GM18517 (cell line): ENCODE data around the gene PPP1R13B.
"Not testable (repeated sequence)": the region's sequence is repeated elsewhere in the genome, so short reads cannot be mapped to it uniquely, and the experiment has no call there.

Experiments used
- ATAC-seq: cut with Tn5 transposase; IDR thresholded peaks from one replicate; pipeline ENCODE4 v1.9.1; 2021; ENCODE audit warnings: mild to moderate bottlenecking, moderate library complexity; ENCODE audit not compliant: unreplicated experiment

PPP1R13B gene

DNA sequence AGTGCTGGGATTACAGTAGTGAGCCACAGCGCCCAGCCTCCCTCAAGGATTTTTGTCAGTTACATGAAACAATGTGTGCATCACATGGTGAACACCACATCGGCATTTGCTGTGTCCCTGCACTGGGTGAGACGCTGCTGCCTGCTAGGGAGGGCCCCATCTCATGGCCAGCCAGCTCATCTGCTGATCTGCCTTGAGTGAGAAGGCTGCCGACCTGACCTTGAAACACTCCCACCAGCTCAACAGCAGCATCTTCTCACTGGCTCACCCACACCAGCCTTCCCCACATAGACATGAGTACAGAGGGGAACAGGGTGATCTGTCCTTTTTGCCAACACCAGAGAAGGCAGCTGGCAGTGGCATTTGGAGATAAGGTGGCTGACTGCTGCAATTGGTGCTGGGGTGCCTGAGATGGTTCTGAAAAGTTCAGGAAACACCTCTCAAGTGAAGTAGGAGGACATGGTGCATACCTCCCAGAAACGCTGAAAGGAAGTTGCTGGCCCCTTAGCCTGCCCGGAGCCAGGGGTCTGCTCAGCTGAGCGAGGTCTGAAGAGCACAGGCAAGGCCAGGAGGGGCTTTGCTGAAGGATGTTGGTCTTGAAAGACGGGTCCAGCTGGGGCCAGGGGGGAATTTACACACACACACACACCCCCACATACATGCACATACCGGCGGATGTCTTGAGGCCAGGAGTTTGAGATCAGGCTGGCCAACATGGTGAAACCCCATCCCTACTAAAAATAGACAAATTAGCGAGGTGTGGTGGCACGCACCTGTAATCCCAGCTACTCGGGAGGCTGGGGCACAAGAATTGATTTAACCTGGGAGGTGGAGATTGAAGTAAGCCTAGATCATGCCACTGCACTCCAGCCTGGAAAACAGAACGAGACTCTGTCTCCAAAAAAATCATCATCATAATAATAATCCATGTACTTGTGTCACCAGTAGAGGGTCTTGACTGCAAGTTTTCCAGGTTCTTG is 14.3 kb upstream of the PPP1R13B start:
- no peak for ATAC-seq

- ATAC-seq = no peak
Measured at GRCh38 chr14:103859416-103860202, 12.2 kb upstream of the PPP1R13B start.

DNA sequence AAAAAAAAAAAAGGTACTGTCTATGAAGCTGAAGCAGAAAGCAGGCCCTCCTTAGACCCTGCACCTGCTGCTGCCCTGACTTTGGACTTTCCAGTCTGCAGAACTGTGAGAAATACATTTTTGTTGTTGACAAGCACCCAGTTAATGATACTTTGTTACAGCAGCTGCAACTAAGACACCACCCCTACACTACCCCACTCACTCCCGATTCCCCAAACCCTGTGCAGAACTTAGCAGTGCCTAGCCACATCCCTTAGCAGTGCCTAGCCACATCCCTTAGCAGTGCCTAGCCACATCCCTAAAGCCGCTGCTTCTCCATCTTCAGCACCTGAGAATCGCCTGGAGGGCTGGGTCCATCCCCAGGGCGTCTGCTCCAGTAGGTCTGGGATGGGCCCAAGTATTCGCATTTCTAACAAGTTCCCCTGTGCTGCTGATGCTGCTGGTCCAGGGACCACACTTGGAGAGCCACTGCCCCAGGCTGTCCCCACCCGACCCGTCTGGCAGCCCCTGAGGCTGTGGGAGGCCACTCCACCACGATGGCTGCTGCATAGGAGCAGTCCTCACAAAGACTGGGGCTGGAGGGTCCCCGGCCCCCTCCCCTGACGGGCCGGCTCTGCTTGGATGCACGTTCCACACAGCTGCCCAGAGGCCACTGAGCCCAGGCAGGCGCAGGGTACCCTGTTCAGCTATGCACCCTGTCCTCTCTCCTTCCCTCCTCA is 10.8 kb upstream of the PPP1R13B start:
- ATAC-seq = no peak

DNA sequence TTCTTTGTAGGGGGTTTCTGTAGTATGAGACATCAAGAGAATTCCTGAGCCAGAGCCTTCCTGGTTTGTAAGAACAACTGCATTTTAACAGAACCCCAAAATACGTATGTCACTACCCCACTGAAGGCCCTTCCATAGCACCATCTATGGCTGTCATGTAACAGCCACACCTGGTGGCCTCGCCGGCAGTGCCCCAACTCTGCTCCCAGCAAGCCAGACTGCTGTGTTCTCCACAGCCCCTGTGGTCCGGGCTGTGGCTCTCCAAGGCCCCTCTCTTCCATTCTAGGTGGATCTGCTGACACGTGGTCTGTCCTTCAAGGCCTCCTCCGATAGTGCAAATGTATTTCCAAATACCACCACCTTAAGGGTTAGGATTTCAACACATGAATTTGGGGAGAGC is 9.9 kb upstream of the PPP1R13B start:
- ATAC-seq = no peak

DNA sequence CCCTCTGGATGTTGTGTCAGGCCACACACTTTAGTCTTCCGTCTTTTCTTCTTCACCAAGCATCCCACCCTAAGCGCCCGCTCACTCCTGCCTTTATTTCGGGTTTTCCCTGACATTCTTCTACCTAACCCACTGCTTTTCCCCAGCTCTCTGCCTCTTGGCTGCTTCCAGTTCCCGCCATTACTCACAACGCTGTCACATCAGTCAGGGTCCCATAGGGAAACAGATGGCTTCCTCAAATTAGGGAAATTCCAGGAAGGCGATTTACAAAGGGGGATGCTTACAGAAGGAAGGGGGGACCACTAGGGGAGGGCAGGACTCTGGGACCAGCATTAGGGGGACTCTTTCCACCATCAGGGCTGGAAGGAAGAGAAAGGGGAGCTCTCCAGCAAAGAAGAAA is 9.2 kb upstream of the PPP1R13B start:
- no peak for ATAC-seq

GRCh38 chr14:103856105-103856504 is 8.7 kb upstream of the PPP1R13B start:
- ATAC-seq = no peak

- no peak for ATAC-seq
Measured at GRCh38 chr14:103855734-103856095, 8.3 kb upstream of the PPP1R13B start.

DNA sequence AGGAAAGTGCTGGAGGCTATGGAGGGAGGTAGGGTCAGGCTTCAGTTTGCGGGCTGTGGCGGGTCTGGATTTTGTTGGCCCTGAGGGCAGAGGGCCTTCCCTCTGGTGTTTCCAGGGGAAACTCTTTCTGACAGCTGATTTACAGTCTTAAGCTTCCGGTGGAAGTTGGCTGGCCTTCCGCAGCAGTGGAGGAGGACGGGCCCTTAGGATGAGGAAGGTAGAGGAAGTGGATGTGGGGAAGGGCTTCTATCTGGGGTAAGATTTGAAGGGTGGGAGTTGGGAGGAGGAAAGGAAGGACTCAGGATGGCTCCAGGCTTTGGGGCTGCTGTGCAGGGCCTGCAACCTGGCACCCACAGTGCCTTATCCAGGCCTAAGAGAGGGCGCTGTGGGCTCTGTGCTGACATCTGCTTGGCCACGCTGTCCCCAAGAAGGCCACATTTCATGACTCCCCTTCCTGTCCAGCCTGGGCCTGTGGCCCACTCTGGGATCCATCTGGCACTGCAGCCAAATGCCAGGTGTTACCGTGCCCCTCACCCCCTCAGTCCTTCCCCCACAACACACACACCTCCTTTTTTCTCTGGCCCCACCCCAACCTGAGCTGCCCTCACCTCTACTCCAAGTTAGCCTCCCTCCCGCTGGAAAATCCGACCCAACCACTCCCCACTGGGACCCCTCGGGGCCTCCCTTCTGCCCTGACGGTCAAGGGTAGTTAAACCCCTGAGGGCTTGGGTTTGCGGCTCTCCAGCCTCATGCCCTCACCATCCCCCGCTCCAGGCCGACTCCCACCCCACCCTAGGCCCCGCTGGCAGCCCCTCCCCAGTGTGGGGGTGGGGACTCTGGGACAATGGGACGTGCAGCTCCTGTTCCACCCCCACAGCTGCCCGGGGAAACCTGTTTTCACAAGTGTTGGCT is 7.7 kb upstream of the PPP1R13B start:
- ATAC-seq = no peak

DNA sequence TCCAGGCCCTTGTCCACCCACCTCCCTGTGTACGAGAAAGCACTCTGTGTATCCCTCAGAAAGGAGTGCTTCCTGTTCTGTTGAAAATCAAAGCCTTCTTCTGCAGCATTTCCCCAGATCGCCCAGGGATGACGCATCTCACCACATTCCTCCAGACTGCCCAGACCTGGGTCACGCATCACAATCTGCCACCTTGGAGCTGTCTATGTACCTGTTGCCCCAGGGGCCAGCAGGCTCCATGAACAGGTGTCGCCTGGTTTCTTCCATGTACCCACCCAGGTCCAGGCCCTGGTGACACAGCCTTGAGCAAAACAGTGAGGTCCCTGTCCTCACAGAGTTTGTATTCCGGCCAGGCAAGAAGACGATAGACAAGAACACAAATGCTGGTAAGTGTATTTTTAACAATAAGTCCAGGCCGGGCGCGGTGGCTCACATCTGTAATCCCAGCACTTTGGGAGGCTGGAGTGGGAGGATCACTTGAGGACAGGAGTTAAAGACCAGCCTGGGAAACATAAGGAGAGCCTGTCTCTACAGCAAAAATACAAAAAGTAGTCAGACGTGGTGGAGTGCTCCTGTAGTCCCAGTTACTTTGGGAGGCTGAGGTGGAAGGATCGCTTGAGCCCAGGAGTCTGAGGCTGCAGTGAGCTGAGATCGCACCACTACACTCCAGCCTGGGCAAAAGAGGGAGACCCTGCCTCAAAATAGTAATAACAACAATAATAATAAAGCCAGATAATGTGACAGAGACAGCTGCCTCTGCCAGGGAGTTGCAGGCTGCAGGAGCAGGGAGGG is 6.8 kb upstream of the PPP1R13B start:
- no peak for ATAC-seq

DNA sequence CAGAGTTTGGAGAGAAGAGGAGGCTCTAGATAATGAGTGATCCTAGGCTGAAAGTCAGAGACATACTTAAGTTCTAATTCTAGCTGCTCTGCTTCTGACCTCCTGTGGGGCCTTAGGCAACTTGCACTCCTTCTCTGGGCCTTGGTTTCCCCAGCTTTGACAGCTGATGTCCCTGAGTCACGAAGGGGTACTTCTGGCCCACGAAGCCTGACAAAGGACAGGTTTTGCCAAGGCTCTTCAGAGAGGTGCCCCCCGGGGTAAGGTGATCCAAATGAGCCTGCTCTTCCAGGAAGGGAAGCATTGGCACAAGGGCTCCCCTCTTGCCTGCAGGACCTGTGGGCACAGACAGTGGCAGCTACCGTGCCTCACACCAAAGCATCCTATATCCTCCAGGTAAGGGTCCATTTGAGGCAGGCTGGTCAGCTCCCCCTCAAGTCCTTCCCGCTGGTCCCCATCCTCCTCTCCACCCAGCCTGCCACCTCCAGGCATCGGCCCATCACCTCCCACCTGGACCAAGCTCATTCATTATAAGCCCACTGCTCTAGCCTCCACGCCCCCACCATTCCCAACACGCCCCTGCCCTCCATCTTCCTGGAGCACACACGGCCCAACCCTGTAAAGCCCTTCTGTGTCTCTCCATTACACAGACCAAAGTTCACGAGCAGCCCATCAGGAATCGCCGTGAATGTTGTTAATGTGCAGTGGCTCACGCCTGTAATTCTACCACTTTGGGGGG is 1.9 kb upstream of the PPP1R13B start:
- no peak for ATAC-seq

GRCh38 chr14:103848175-103849077 is 1.1 kb upstream of the PPP1R13B start:
- ATAC-seq = no peak

GRCh38 chr14:103846543-103847450 is 578 bp downstream of the PPP1R13B start:
- ATAC-seq = peak; percentile 32

- no peak for ATAC-seq
Measured at GRCh38 chr14:103846097-103846496, 1.3 kb downstream of the PPP1R13B start.

DNA sequence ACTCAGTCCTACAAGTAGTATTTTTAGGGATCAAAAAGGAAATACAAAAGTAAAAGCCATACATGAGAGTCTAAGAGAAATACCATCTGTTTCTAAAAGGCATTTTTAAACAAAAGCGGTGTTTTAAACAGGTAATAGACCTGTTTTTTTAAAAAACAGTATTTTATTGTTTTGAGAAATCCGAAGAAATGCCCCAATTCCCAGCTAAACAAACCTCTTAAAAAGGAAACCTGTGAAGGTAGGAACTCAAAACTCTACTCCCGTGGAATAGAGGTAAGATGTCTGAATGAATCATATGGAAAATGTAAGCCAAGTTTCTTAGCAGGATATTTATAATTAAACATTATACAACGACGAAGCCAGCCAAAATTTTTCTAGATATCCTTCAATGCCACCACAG is 2.0 kb downstream of the PPP1R13B start:
- ATAC-seq = no peak

GRCh38 chr14:103841265-103841664 is 6.1 kb downstream of the PPP1R13B start:
- not testable (repeated sequence) for ATAC-seq

DNA sequence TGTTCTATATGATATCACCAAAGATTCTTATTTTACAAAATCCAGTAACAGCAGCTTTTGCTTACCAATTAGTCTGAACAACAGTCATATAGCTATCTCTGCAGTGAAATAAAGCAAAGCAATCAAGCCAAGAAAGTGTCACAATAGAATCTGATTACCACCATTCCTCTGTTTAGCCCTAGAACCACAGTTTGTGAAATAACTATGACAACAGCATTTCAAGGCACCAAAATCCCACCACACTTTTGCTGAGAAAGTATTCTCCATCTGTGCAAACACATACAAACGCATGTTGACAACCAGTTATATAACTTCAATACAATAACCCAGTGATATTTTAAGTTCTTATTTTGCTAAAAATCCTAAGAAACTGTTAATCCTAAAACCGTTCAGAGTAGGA is 7.4 kb downstream of the PPP1R13B start:
- ATAC-seq = no peak

DNA sequence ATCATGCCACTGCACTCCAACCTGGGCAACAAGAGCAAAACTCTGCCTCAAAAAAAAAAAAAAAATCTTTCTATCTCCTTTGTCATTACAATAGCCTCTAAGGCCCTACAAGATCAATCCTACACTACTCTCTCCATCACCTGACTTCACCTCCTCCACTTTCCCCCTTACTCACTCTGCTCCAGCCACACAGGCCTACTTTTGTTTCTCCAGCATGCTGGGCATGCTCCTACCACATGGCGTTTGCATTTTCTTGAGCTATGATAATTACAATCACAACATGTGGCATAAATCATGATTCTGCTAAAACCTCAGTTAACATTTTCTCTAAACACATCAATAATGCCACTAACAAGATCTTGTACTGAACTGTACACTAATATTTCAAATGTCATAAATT is 7.8 kb downstream of the PPP1R13B start:
- ATAC-seq = no peak
